Measurements from ENCODE around the gene DENND1A.
"Not testable (repeated sequence)": the region's sequence is repeated elsewhere in the genome, so short reads cannot be mapped to it uniquely, and the experiment has no call there.

DENND1A gene

DNA sequence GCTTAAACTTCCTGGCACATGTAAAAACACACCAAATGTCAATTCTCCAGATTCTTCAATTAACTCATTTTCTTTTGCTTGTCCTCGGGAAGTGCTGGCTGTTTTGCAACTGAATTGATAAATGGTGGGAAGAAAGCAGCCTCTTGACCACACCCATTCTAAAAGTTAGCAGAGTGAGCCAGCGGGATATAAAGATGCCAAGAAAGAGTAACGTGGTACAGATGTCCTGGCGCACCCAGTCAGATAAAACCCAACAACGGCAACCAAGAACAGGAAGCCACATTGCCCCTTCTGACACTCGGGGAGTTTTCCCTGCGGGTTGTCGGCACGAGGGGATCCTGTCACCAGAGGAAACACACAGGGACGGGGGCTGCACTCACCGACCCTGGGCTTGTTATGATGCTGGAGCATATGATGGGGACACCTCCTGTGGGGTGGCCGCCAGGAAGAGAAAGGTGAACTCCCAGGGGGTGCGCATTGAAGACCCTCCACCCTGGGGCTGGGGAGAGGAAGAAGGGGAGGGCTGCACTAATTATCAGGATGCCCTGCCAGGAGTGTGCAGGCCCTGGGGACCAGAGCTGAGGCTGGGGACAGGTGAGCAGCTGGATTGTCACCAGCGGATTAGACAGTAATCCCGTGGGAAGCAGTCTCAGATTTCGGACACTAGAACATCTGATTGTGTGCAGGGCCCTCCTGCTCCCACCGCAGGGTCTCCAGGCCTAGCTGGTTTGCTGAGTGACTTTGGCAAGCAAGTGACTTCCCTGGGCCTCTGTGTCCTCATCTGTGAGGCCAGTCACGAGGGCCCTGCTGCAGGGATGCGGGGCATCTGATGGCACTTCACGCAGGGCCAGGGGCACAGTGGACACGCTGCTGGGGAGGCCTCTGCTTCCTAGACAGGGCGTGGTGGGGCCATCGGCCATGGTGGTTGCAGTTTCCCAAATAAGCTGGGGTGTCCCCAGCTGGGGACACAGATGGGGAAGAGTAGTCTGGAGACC, 514.7 kb downstream of the DENND1A start:
- DNase-seq (ENCODE audit: low spot score), result no peak

- no peak for DNase-seq (ENCODE audit: low spot score)
These were observed 515.7 kb downstream of the DENND1A start for GRCh38 chr9:123414204-123414603.

DNA sequence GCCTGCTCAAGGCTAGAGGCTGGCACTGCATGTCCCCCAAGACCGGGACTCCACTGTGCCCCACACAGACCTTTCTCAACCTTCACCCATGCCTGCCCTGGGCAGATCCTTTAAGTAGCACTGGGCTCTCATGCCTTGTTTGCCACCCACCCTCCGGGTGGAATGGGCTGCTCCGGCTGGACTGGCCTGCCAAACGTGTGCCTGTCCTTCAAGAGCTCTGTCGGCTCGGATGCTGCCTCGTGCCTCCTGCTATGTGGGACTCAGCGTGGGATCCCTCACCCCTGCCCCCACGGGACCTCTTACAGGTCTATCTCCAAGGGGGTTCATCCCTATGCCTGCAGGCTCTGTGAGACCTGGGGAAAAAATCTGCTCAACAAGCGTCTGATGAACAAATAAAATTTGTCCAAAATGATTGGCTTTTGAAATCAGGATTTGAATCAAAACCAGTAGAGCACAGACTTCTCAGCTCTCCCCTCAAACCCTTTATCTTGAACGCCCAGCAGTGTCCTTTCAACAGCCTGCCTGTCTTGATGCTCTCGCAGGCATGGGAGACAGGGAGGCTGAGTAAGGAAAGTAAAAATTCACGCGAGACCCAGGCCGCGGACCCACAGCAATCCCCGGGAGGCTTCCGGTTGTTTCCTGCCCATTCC, 517.6 kb downstream of the DENND1A start:
- no peak for DNase-seq (ENCODE audit: low spot score)

GRCh38 chr9:123411636-123412035, 518.3 kb downstream of the DENND1A start:
- DNase-seq (ENCODE audit: low spot score), result no peak

- DNase-seq (ENCODE audit: low spot score), result no peak
These were observed 518.7 kb downstream of the DENND1A start for GRCh38 chr9:123411191-123411590.

DNA sequence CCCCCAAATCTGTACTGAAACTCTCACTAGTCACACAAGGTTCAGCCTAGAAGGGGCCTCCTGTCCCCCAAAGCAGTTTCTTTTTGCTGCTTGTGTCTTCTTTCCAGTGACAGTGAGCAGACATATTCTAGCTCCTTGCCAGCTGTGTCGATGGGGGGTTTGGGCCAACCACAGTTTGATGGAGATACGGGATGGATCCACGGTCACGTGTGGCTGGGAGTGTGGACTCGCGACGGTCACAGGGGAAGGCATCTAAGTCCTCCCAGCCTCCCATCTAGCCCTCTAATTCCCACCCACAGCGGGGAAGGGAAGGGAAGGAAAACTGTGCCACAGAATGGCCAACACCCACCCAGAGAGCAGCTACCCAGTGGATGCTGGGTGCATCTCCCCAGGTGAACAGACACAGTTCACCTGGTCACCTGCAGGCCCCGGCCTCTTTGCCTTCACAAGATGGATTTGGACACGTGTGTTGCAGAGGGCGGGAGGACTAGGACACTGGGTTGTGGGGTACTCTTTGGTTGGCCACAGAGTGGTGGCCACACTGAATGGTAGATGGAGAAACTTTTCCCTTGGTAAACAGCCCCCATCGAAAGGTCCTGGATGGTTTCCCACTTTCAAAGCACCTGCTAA, 519.5 kb downstream of the DENND1A start:
- no peak for DNase-seq (ENCODE audit: low spot score)

GRCh38 chr9:123408313-123409262, 521.3 kb downstream of the DENND1A start:
- DNase-seq (ENCODE audit: low spot score), result no peak

- DNase-seq (ENCODE audit: low spot score), result no peak
These were observed 522.6 kb downstream of the DENND1A start for GRCh38 chr9:123407217-123407851.

- DNase-seq (ENCODE audit: low spot score), result no peak
These were observed 523.2 kb downstream of the DENND1A start for GRCh38 chr9:123406691-123407216.

GRCh38 chr9:123406016-123406415, 523.9 kb downstream of the DENND1A start:
- no peak for DNase-seq (ENCODE audit: low spot score)

DNA sequence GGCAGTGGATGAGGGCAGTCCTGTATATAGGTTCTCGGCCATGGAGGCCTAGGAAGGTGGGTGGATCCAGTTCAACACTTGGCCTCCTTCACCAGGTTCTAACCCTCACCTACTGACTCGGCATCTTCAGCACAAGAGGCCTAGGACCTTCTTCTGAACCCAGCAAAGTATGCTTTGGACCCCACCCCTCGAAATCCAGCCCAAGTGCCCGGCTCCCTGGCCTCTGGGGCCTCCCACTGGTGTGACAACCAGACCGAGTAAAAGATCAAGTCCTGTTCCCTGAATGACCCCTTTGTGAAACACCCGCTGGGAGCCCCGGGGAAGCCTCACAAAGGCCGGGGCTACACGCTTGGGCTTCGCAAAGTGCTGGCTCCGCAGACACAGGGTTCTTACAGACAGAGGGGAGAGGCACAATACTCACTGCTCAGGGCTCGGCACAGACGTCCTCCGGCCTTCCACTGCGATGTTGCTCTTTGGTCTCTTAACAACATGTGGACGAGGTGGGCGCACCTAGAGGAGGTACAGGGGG, 526.9 kb downstream of the DENND1A start:
- DNase-seq (ENCODE audit: low spot score), result no peak

- DNase-seq (ENCODE audit: low spot score), result peak; percentile 14
These were observed 527.9 kb downstream of the DENND1A start for GRCh38 chr9:123401879-123402513.

DNA sequence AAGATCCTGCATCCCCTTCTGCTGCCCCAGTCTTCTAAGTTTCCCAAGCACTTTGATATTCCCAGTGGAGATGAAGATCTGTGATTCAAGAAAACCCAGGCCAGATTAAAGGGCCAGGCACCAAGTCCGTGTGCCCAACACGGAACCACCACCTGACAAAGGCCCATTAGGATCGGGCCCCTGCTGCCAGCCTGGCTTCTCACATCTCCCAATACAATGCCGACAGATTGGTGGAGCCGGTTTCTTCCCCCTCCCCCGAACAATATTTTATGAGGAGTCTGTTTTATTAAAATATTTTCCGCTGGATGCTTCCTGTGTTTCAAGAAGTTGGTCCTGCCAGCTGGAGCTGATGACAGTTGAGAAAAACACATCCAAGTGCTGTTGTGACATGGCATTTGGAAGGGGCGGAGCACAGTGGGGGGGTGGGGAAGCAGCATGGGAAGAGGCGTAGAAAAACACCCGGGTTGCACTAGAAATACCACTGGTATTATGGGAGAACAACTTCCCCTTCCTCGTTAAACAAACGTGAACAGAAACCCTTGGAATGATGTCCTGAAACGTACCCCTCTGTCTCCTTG, 528.9 kb downstream of the DENND1A start:
- no peak for DNase-seq (ENCODE audit: low spot score)

DNA sequence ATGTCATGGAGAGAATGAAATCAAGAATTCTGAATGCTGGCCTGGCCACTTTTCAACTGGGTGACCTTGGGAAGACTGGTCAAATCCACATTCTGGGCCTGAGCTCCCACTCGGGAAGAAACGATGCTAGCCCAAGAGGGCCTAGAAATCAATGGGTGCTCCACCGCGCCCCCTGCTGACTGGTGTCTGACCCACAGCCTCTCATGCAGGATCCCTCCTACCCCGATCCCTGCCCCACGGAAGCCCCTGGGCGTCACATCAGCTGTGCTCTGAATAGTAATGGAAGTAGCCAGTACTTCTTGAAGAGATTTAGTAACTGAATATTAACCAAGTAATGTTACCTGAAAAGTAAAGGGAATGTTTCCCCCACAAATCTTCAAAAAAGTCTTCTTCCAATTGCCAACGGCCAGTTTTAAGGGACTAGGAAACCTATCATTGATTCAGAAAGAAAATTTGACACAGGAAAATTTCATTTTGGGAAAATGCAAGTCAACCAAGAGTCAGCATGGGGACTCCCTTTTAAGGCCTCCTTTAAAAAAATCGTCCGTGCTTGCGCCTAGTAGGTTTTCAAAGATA, 530.0 kb downstream of the DENND1A start:
- no peak for DNase-seq (ENCODE audit: low spot score)

DNA sequence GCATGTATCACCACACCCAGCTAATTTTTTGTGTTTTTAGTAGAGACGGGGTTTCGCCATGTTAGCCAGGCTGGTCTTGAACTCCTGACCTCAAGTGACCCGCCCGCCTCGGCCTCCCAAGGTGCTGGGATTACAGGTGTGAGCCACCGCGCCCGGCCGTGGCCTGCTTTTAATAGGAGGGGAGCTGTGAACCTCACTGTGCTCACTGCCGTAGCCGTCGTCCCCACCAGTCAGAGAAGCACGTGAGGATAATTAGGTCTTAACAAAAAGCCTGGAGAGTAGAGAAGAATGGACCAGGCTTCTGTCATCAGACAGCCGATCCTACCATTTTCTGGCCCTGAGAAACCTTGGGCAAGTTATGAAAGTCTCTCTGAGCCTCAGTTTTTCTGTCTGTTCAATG, 531.0 kb downstream of the DENND1A start:
- DNase-seq (ENCODE audit: low spot score), result not testable (repeated sequence)

DNA sequence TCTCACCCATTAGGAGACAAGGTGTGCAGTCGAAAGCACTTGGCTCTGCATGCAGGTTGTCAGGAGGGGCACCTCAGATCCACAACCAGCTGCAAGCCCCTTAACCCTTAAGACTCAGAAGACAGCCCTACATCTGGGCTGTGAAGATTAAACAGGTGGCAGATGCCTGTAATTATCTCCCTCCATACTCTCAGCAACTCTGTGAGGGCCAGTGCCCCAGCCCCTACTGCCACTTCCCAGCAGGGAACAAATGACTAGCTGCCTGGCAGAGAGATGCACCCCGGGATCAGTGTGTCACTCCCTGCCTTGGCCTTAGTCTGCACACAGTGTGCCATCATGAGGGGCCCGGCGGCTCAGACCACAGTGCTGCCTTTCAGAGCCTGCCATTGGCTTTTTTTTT, 532.0 kb downstream of the DENND1A start:
- no peak for DNase-seq (ENCODE audit: low spot score)

GRCh38 chr9:123395689-123396511, 534.0 kb downstream of the DENND1A start:
- no peak for DNase-seq (ENCODE audit: low spot score)

GRCh38 chr9:123395276-123395688, 534.6 kb downstream of the DENND1A start:
- DNase-seq (ENCODE audit: low spot score), result no peak
